ENCODE results near the gene SEPTIN5. TPM values are rescaled to one million over a fixed set of nuclear protein-coding genes. Genes with fewer than 3 reads are reported as not detected.
A peak's percentile ranks its signal among the peaks of the same experiment; 100 is the strongest.

The SEPTIN5 gene
- total RNA-seq, 1 experiment from 2014 or later: 22.4 TPM

DNA sequence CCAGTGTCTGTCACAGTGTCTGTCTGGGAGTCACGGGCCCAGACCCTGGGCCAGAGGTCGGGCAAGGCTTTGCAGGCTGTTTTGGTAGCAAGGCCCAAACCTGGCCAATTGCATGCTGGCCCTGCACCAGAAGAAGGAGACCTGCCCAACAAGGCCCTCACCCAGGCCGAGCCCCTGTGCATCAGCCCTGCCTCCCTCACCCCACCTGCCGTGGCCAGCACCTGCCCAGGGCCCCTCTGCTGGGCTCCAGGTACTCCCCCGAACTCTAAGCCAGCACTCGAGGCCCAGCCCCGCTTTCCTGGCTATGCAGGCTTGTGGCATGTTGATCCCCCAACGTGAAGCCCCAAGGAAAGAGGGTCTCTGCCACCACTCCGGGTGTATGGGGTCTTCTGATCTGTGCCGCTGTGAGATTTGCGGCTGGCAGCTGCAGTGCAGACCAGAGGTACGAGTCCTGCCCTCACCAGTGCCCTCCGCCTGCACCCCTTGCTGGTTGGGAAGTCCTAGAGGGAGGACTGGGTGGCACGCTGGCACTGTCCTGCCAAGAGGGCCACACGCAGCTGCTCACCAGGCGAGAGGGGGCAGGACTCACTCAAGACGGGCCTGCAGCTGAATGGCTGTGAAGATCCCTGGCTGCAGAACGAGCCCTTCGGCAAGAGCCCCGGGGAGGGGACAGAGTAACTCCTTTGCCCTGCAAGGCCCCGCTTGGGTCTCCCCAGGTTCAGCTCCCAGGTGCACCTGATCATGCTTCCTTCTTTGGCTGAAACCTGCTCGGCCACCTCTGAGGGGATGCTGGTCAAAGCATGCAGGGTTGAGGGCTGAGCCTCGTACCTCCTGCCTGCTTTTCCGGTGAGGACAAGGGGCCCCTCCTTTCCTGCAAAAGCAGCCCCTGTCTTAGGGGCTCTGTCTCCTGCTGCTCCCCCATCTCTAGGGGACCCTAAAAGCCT is 6.7 kb upstream of the SEPTIN5 start:
- H3K36me3 Mint-ChIP-seq: no peaks in the 10 kb centered on the region
- no peak overlapping the region for H3K4me3 Mint-ChIP-seq
- no peaks in the 10 kb centered on the region for H3K9me3 Mint-ChIP-seq
- no peak for ATAC-seq
- POLR2A ChIA-PET: no interaction called here
- peaks cover 8% of the 10 kb centered on the region for H3K27me3 Mint-ChIP-seq (ENCODE audit: low read depth)
- H3K27ac Mint-ChIP-seq: no peak overlapping the region
- peaks cover 45% of the 10 kb centered on the region for H3K4me1 Mint-ChIP-seq
- CTCF ChIA-PET: interaction anchor here (1.2 to 4.2 kb wide), 4 partner anchors 12 to 28 kb away, joined by 3 to 34 read pairs (median 8); no protein-coding TSS in a partner anchor
- TF ChIP-seq CREB1 (CRISPR knock-in tag; IDR thresholded peaks at IDR 0.05): no peak
- TF ChIP-seq TEAD1 (CRISPR knock-in tag; IDR thresholded peaks at IDR 0.05): no peak
- TF ChIP-seq, protein P1, sequence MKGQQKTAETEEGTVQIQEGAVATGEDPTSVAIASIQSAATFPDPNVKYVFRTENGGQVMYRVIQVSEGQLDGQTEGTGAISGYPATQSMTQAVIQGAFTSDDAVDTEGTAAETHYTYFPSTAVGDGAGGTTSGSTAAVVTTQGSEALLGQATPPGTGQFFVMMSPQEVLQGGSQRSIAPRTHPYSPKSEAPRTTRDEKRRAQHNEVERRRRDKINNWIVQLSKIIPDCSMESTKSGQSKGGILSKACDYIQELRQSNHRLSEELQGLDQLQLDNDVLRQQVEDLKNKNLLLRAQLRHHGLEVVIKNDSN (CRISPR knock-in tag; IDR thresholded peaks at IDR 0.05): no peak
- no peak for TF ChIP-seq HMGA2 (CRISPR knock-in tag; IDR thresholded peaks at IDR 0.05)
- TF ChIP-seq SMAD3 (CRISPR knock-in tag; IDR thresholded peaks at IDR 0.05; ENCODE audit: borderline replicate concordance): no peak
- TF ChIP-seq ZNF317 (CRISPR knock-in tag; IDR thresholded peaks at IDR 0.05; ENCODE audit: borderline replicate concordance, low read depth): no peak
- DNase-seq (ENCODE audit: low spot score): peak; percentile 9

DNA sequence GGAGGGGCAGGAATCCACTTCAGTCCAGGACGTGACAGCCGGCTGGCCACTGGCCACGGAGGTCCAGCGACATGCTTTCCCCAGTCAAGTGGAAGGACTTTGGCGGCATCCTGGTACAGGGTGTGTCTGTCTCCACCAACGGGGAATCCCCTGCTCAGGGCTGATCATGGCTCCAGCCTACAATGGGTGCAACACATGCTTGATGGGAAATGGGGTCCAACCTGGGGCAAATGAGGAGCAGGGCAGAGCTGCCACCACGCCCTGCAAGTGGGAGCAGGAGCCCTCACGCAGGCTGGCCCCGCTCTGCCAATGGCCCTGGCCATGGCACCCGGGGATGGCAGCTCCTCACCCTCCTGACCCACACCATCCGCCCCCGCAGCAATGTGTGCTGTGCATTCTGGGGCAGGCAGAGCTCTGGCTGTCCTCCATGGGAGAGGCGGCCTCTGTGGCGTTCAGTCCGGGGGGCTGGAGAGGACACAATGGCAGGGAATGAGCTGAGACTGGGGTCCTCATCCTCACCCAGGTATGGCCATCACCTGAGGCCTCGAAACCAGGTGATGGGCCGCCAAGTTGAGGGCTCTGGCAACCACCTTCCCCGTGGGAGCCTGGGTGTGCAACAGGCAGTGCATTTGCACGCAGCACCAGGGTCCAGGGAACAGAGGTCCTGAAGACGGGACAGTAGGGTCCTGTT is 5.8 kb upstream of the SEPTIN5 start:
- Mint-ChIP-seq H3K9me3 (no peaks in the 10 kb centered on the region), H3K27me3 (ENCODE audit: low read depth) (peaks cover 16% of the 10 kb centered on the region), H3K36me3 (no peaks in the 10 kb centered on the region), H3K4me1 (peaks cover 48% of the 10 kb centered on the region), H3K27ac (no peak overlapping the region), H3K4me3 (no peak overlapping the region)
- ATAC-seq (no peak), DNase-seq (ENCODE audit: low spot score) (peak; percentile 7)
- CTCF ChIA-PET: interaction anchor here (0.9 to 4.2 kb wide), 7 partner anchors 11 to 64 kb away, joined by 3 to 34 read pairs (median 7); partner anchors contain the start of gene GP1BB
- POLR2A ChIA-PET: no interaction called here
- TF ChIP-seq, protein P2, sequence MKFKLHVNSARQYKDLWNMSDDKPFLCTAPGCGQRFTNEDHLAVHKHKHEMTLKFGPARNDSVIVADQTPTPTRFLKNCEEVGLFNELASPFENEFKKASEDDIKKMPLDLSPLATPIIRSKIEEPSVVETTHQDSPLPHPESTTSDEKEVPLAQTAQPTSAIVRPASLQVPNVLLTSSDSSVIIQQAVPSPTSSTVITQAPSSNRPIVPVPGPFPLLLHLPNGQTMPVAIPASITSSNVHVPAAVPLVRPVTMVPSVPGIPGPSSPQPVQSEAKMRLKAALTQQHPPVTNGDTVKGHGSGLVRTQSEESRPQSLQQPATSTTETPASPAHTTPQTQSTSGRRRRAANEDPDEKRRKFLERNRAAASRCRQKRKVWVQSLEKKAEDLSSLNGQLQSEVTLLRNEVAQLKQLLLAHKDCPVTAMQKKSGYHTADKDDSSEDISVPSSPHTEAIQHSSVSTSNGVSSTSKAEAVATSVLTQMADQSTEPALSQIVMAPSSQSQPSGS (CRISPR knock-in tag; IDR thresholded peaks at IDR 0.05; ENCODE audit: borderline replicate concordance, low read depth): no peak
- TF ChIP-seq, protein P3, sequence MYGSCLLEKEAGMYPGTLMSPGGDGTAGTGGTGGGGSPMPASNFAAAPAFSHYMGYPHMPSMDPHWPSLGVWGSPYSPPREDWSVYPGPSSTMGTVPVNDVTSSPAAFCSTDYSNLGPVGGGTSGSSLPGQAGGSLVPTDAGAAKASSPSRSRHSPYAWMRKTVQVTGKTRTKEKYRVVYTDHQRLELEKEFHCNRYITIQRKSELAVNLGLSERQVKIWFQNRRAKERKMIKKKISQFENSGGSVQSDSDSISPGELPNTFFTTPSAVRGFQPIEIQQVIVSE (CRISPR knock-in tag; IDR thresholded peaks at IDR 0.05; ENCODE audit: borderline replicate concordance): no peak
- TF ChIP-seq, protein P4, sequence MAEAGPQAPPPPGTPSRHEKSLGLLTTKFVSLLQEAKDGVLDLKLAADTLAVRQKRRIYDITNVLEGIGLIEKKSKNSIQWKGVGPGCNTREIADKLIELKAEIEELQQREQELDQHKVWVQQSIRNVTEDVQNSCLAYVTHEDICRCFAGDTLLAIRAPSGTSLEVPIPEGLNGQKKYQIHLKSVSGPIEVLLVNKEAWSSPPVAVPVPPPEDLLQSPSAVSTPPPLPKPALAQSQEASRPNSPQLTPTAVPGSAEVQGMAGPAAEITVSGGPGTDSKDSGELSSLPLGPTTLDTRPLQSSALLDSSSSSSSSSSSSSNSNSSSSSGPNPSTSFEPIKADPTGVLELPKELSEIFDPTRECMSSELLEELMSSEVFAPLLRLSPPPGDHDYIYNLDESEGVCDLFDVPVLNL (CRISPR knock-in tag; IDR thresholded peaks at IDR 0.05; ENCODE audit: borderline replicate concordance, low read depth): no peak
- TF ChIP-seq, protein P5, sequence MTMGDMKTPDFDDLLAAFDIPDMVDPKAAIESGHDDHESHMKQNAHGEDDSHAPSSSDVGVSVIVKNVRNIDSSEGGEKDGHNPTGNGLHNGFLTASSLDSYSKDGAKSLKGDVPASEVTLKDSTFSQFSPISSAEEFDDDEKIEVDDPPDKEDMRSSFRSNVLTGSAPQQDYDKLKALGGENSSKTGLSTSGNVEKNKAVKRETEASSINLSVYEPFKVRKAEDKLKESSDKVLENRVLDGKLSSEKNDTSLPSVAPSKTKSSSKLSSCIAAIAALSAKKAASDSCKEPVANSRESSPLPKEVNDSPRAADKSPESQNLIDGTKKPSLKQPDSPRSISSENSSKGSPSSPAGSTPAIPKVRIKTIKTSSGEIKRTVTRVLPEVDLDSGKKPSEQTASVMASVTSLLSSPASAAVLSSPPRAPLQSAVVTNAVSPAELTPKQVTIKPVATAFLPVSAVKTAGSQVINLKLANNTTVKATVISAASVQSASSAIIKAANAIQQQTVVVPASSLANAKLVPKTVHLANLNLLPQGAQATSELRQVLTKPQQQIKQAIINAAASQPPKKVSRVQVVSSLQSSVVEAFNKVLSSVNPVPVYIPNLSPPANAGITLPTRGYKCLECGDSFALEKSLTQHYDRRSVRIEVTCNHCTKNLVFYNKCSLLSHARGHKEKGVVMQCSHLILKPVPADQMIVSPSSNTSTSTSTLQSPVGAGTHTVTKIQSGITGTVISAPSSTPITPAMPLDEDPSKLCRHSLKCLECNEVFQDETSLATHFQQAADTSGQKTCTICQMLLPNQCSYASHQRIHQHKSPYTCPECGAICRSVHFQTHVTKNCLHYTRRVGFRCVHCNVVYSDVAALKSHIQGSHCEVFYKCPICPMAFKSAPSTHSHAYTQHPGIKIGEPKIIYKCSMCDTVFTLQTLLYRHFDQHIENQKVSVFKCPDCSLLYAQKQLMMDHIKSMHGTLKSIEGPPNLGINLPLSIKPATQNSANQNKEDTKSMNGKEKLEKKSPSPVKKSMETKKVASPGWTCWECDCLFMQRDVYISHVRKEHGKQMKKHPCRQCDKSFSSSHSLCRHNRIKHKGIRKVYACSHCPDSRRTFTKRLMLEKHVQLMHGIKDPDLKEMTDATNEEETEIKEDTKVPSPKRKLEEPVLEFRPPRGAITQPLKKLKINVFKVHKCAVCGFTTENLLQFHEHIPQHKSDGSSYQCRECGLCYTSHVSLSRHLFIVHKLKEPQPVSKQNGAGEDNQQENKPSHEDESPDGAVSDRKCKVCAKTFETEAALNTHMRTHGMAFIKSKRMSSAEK (CRISPR knock-in tag; IDR thresholded peaks at IDR 0.05; ENCODE audit: borderline replicate concordance): no peak
- TF ChIP-seq ZBTB21 (CRISPR knock-in tag; IDR thresholded peaks at IDR 0.05; ENCODE audit: borderline replicate concordance): no peak
- TF ChIP-seq NR1H2 (CRISPR knock-in tag; IDR thresholded peaks at IDR 0.05): no peak
- TF ChIP-seq FOXJ3 (CRISPR knock-in tag; IDR thresholded peaks at IDR 0.05; ENCODE audit: borderline replicate concordance): no peak
- TF ChIP-seq NR3C1 (CRISPR knock-in tag; conservative IDR thresholded peaks at IDR 0.05; ENCODE audit: low read depth): no peak
- TF ChIP-seq NFYB (CRISPR knock-in tag; conservative IDR thresholded peaks at IDR 0.05; ENCODE audit: low read depth): no peak
- TF ChIP-seq JAZF1 (CRISPR knock-in tag; IDR thresholded peaks at IDR 0.05): no peak
- TF ChIP-seq, protein P6, sequence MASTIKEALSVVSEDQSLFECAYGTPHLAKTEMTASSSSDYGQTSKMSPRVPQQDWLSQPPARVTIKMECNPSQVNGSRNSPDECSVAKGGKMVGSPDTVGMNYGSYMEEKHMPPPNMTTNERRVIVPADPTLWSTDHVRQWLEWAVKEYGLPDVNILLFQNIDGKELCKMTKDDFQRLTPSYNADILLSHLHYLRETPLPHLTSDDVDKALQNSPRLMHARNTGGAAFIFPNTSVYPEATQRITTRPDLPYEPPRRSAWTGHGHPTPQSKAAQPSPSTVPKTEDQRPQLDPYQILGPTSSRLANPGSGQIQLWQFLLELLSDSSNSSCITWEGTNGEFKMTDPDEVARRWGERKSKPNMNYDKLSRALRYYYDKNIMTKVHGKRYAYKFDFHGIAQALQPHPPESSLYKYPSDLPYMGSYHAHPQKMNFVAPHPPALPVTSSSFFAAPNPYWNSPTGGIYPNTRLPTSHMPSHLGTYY (CRISPR knock-in tag; IDR thresholded peaks at IDR 0.05): no peak
- TF ChIP-seq CBFB (CRISPR knock-in tag; IDR thresholded peaks at IDR 0.05; ENCODE audit: low read depth): no peak

Measured in WTC11 (cell line).